EH (cell line): ENCODE measurements around the gene ASCC2.
"Not testable (repeated sequence)": the region's sequence is repeated elsewhere in the genome, so short reads cannot be mapped to it uniquely, and the experiment has no call there.

ENCODE experiments used
- DNase-seq: peaks from one replicate; pipeline ENCODE4 v3.0.0-alpha.2; 2015; ENCODE audit warnings: low read depth

Gene ASCC2

GRCh38 chr22:29855611-29856181 is 17.6 kb upstream of the ASCC2 start:
- DNase-seq = no peak

- no peak for DNase-seq
These were observed 16.4 kb upstream of the ASCC2 start for GRCh38 chr22:29854432-29854831.

- DNase-seq = no peak
These were observed 10.0 kb upstream of the ASCC2 start for GRCh38 chr22:29848111-29848510.

GRCh38 chr22:29846290-29846689 is 8.2 kb upstream of the ASCC2 start:
- no peak for DNase-seq

- peak; percentile 83 for DNase-seq
These were observed 4.7 kb upstream of the ASCC2 start for GRCh38 chr22:29842740-29843139.

GRCh38 chr22:29842172-29842571 is 4.1 kb upstream of the ASCC2 start:
- no peak for DNase-seq

- DNase-seq = peak; percentile 29
These were observed 2.4 kb upstream of the ASCC2 start for GRCh38 chr22:29840498-29840897.

- no peak for DNase-seq
These were observed 965 bp upstream of the ASCC2 start for GRCh38 chr22:29839039-29839438.

- no peak for DNase-seq
These were observed 504 bp upstream of the ASCC2 start for GRCh38 chr22:29838599-29838956.

GRCh38 chr22:29836791-29837370 is 1.2 kb downstream of the ASCC2 start:
- DNase-seq = not testable (repeated sequence)

GRCh38 chr22:29834046-29834445 is 4.0 kb downstream of the ASCC2 start:
- no peak for DNase-seq

- DNase-seq = no peak
These were observed 4.6 kb downstream of the ASCC2 start for GRCh38 chr22:29833392-29833965.

- no peak for DNase-seq
These were observed 6.1 kb downstream of the ASCC2 start for GRCh38 chr22:29831958-29832357.

- no peak for DNase-seq
These were observed 6.7 kb downstream of the ASCC2 start for GRCh38 chr22:29831186-29831921.

- DNase-seq = no peak
These were observed 7.5 kb downstream of the ASCC2 start for GRCh38 chr22:29830585-29830984.

- DNase-seq = peak; percentile 48
These were observed 10.3 kb downstream of the ASCC2 start for GRCh38 chr22:29827726-29828125.

GRCh38 chr22:29827091-29827490 is 11.0 kb downstream of the ASCC2 start:
- DNase-seq = no peak

GRCh38 chr22:29825578-29825977 is 12.5 kb downstream of the ASCC2 start:
- DNase-seq = no peak

- DNase-seq = no peak
These were observed 13.4 kb downstream of the ASCC2 start for GRCh38 chr22:29824677-29825076.

GRCh38 chr22:29821291-29822016 is 16.6 kb downstream of the ASCC2 start:
- DNase-seq = peak; percentile 92

- DNase-seq = no peak
These were observed 17.1 kb downstream of the ASCC2 start for GRCh38 chr22:29820961-29821290.

GRCh38 chr22:29819501-29819900 is 18.6 kb downstream of the ASCC2 start:
- no peak for DNase-seq

GRCh38 chr22:29817724-29818123 is 20.4 kb downstream of the ASCC2 start:
- no peak for DNase-seq
